GM18508 (cell line): ENCODE results near the gene IGSF9.

Experiments used
- ATAC-seq: cut with Tn5 transposase; IDR thresholded peaks from one replicate; pipeline ENCODE4 v1.9.1; 2021; ENCODE audit warnings: moderate number of reproducible peaks; ENCODE audit not compliant: insufficient read depth, unreplicated experiment

Gene IGSF9

GRCh38 chr1:159922511-159923202 lies 22.8 kb downstream of the IGSF9 start:
- ATAC-seq = no peak

- no peak for ATAC-seq
Measured at GRCh38 chr1:159921700-159922504, 23.5 kb downstream of the IGSF9 start.

- peak; percentile 31 for ATAC-seq
Measured at GRCh38 chr1:159921251-159921650, 24.2 kb downstream of the IGSF9 start.

GRCh38 chr1:159920651-159921050 lies 24.8 kb downstream of the IGSF9 start:
- ATAC-seq = no peak

GRCh38 chr1:159920202-159920601 lies 25.2 kb downstream of the IGSF9 start:
- ATAC-seq = no peak

- ATAC-seq = no peak
Measured at GRCh38 chr1:159919236-159919865, 26.1 kb downstream of the IGSF9 start.

GRCh38 chr1:159918352-159919200 lies 26.8 kb downstream of the IGSF9 start:
- no peak for ATAC-seq

- no peak for ATAC-seq
Measured at GRCh38 chr1:159917533-159918351, 27.7 kb downstream of the IGSF9 start.

GRCh38 chr1:159916242-159917051 lies 29.0 kb downstream of the IGSF9 start:
- ATAC-seq = no peak

GRCh38 chr1:159915571-159916241 lies 29.7 kb downstream of the IGSF9 start:
- ATAC-seq = no peak

- no peak for ATAC-seq
Measured at GRCh38 chr1:159914252-159915018, 31.0 kb downstream of the IGSF9 start.

- no peak for ATAC-seq
Measured at GRCh38 chr1:159913451-159914192, 31.8 kb downstream of the IGSF9 start.

- no peak for ATAC-seq
Measured at GRCh38 chr1:159911326-159912070, 33.9 kb downstream of the IGSF9 start.

GRCh38 chr1:159908031-159908940 lies 37.1 kb downstream of the IGSF9 start:
- ATAC-seq = no peak

- ATAC-seq = no peak
Measured at GRCh38 chr1:159906960-159907359, 38.5 kb downstream of the IGSF9 start.
